BLaER1 (cell line): ENCODE data around the gene CTNND2.

Experiments
- H3K27ac ChIP-seq: shearing (Covaris generic); formaldehyde crosslinking; 2 replicates; pipeline ENCODE4 v1.8.1; 2022
- H3K27me3 ChIP-seq: shearing (Covaris generic); formaldehyde crosslinking; 2 replicates; pipeline ENCODE4 v1.8.1; 2022
- H3K36me3 ChIP-seq: shearing (Covaris generic); formaldehyde crosslinking; 2 replicates; pipeline ENCODE4 v1.8.1; 2022
- H3K4me1 ChIP-seq: shearing (Covaris generic); formaldehyde crosslinking; 2 replicates; pipeline ENCODE4 v1.8.1; 2022
- H3K4me2 ChIP-seq: shearing (Covaris generic); formaldehyde crosslinking; 2 replicates; pipeline ENCODE4 v1.8.1; 2022
- H3K4me3 ChIP-seq: shearing (Covaris generic); formaldehyde crosslinking; 2 replicates; pipeline ENCODE4 v1.8.1; 2022
- H3K9ac ChIP-seq: shearing (Covaris generic); formaldehyde crosslinking; 2 replicates; pipeline ENCODE4 v1.8.1; 2022
- H3K9me3 ChIP-seq: shearing (Covaris generic); formaldehyde crosslinking; 2 replicates; pipeline ENCODE4 v1.8.1; 2022
- H4K20me1 ChIP-seq: shearing (Covaris generic); formaldehyde crosslinking; 2 replicates; pipeline ENCODE4 v1.8.1; 2022
- Cebpa-rat ChIP-seq: shearing (Covaris generic); IDR thresholded peaks from 2 replicates; pipeline ENCODE4 v1.8.1; 2022

CTNND2 gene

DNA sequence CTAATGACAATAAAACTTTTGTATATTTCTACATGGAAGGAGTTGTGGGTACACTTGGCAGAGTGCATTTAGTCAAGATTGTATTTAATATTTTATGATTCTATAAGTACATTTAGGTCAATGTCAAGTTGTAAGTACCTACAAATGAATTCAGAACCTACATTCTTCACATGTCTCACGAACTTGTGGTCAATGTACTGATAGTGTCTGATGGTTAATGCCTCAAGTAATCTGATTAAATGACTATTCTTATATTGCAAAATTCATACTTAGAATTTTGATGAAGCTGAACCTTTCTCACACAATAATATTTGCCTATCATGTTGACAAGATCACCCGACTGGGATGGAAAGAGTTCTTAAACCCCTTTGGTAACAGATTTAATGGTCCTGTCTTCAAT lies 444.5 kb downstream of the CTNND2 start:
- no peaks in the 10 kb centered on the region for H4K20me1 ChIP-seq
- no peak overlapping the region for H3K4me2 ChIP-seq
- no peak for TF ChIP-seq Cebpa-rat
- H3K4me1 ChIP-seq, result no peaks in the 10 kb centered on the region
- no peak overlapping the region for H3K9ac ChIP-seq
- H3K36me3 ChIP-seq, result no peaks in the 10 kb centered on the region
- no peaks in the 10 kb centered on the region for H3K27me3 ChIP-seq
- no peak overlapping the region for H3K27ac ChIP-seq
- H3K9me3 ChIP-seq, result no peaks in the 10 kb centered on the region
- H3K4me3 ChIP-seq, result no peak overlapping the region

GRCh38 chr5:11455505-11455904 lies 448.7 kb downstream of the CTNND2 start:
- Histone ChIP-seq H3K36me3 (no peaks in the 10 kb centered on the region), H4K20me1 (no peaks in the 10 kb centered on the region), H3K9me3 (no peaks in the 10 kb centered on the region), H3K4me2 (no peak overlapping the region), H3K4me1 (no peaks in the 10 kb centered on the region), H3K27me3 (no peaks in the 10 kb centered on the region), H3K9ac (no peak overlapping the region), H3K27ac (no peak overlapping the region), H3K4me3 (no peak overlapping the region)
- TF ChIP-seq Cebpa-rat, result no peak

- Histone ChIP-seq H3K4me1 (no peaks in the 10 kb centered on the region), H4K20me1 (no peaks in the 10 kb centered on the region), H3K4me3 (no peak overlapping the region), H3K27ac (no peak overlapping the region), H3K27me3 (no peaks in the 10 kb centered on the region), H3K4me2 (no peak overlapping the region), H3K9me3 (no peaks in the 10 kb centered on the region), H3K36me3 (no peaks in the 10 kb centered on the region), H3K9ac (no peak overlapping the region)
- no peak for TF ChIP-seq Cebpa-rat
These were observed 451.4 kb downstream of the CTNND2 start for GRCh38 chr5:11452852-11453251.

DNA sequence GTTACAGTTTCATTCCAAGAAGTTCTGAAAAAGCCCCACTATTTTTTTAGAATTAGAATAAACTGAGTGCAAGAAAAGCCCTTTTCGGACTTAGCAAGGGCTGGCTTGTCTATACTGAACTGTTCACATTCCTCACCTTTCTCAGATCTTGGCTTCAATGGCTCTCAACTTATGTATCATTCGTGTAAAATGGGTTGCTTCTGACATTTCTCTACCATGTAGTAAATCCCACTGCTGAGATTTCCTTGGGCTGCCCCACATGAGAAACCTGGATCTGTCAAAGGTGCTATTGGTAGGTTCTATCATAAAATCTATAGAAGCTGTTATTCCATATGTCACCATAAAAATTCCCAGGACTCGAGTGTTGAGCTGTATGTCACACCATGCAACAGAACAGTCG lies 454.3 kb downstream of the CTNND2 start:
- H3K36me3 ChIP-seq, result no peaks in the 10 kb centered on the region
- no peaks in the 10 kb centered on the region for H3K4me1 ChIP-seq
- H4K20me1 ChIP-seq, result no peaks in the 10 kb centered on the region
- H3K4me2 ChIP-seq, result no peak overlapping the region
- TF ChIP-seq Cebpa-rat, result no peak
- no peaks in the 10 kb centered on the region for H3K27me3 ChIP-seq
- no peak overlapping the region for H3K27ac ChIP-seq
- no peaks in the 10 kb centered on the region for H3K9me3 ChIP-seq
- H3K9ac ChIP-seq, result no peak overlapping the region
- no peak overlapping the region for H3K4me3 ChIP-seq

GRCh38 chr5:11449217-11449616 lies 455.0 kb downstream of the CTNND2 start:
- Histone ChIP-seq H4K20me1 (no peaks in the 10 kb centered on the region), H3K27ac (no peak overlapping the region), H3K9me3 (no peaks in the 10 kb centered on the region), H3K4me2 (no peak overlapping the region), H3K4me1 (no peaks in the 10 kb centered on the region), H3K4me3 (no peak overlapping the region), H3K9ac (no peak overlapping the region), H3K27me3 (no peaks in the 10 kb centered on the region), H3K36me3 (no peaks in the 10 kb centered on the region)
- TF ChIP-seq Cebpa-rat, result no peak

- Histone ChIP-seq H3K4me1 (no peaks in the 10 kb centered on the region), H4K20me1 (no peaks in the 10 kb centered on the region), H3K4me3 (no peak overlapping the region), H3K36me3 (no peaks in the 10 kb centered on the region), H3K4me2 (no peak overlapping the region), H3K9me3 (no peaks in the 10 kb centered on the region), H3K27me3 (no peaks in the 10 kb centered on the region), H3K9ac (no peak overlapping the region), H3K27ac (no peak overlapping the region)
- TF ChIP-seq Cebpa-rat, result no peak
These were observed 460.4 kb downstream of the CTNND2 start for GRCh38 chr5:11443831-11444230.

DNA sequence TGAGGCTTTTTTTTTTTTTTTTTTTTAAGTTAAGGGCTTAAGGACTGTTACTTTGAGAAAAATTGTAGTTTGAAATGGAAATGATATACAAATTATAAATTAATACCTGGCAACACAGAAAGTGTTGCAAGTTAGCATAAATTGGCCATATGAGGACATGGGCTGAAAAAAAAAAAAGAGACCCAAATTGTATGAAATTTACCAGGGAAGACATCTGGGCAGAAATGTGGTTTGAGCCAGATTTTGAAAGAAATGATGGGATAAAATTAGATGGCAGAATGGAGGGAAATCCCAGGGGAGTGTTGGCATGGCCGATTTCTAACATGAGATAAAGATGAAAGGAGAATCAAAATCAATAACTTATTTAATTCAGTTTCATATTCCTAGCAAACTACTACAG lies 472.1 kb downstream of the CTNND2 start:
- H3K9ac ChIP-seq, result no peak overlapping the region
- H4K20me1 ChIP-seq, result no peaks in the 10 kb centered on the region
- no peak overlapping the region for H3K4me3 ChIP-seq
- H3K4me2 ChIP-seq, result no peak overlapping the region
- no peaks in the 10 kb centered on the region for H3K36me3 ChIP-seq
- no peak overlapping the region for H3K27ac ChIP-seq
- no peak for TF ChIP-seq Cebpa-rat
- no peaks in the 10 kb centered on the region for H3K9me3 ChIP-seq
- no peaks in the 10 kb centered on the region for H3K4me1 ChIP-seq
- H3K27me3 ChIP-seq, result no peaks in the 10 kb centered on the region

- no peaks in the 10 kb centered on the region for H3K36me3 ChIP-seq
- no peaks in the 10 kb centered on the region for H4K20me1 ChIP-seq
- no peaks in the 10 kb centered on the region for H3K9me3 ChIP-seq
- H3K9ac ChIP-seq, result no peak overlapping the region
- H3K4me3 ChIP-seq, result no peak overlapping the region
- H3K4me2 ChIP-seq, result no peak overlapping the region
- H3K27ac ChIP-seq, result no peak overlapping the region
- H3K4me1 ChIP-seq, result no peaks in the 10 kb centered on the region
- H3K27me3 ChIP-seq, result no peaks in the 10 kb centered on the region
- TF ChIP-seq Cebpa-rat, result no peak
These were observed 475.0 kb downstream of the CTNND2 start for GRCh38 chr5:11429254-11429653.

DNA sequence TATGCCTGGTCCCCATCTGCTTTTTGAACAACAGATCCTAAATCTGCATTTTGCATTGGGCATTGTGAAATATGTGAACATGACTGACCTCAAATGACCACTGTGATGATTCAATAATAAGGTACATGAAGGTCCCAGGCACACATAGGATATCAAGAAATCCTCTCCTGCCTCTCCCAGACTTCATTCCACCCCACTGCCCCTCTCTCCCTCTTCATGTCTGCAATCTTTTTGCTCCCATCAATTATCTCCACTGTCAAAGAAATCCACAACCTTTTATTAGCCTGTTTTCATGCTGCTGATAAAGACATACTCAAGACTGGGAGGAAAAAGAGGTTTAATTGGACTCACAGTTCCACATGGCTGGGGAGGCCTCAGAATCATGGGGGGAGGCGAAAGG lies 476.7 kb downstream of the CTNND2 start:
- TF ChIP-seq Cebpa-rat, result no peak
- no peaks in the 10 kb centered on the region for H4K20me1 ChIP-seq
- H3K27ac ChIP-seq, result no peak overlapping the region
- no peaks in the 10 kb centered on the region for H3K27me3 ChIP-seq
- no peaks in the 10 kb centered on the region for H3K9me3 ChIP-seq
- no peaks in the 10 kb centered on the region for H3K4me1 ChIP-seq
- H3K4me3 ChIP-seq, result no peak overlapping the region
- H3K4me2 ChIP-seq, result no peak overlapping the region
- H3K36me3 ChIP-seq, result no peaks in the 10 kb centered on the region
- H3K9ac ChIP-seq, result no peak overlapping the region

- Histone ChIP-seq H3K9ac (no peak overlapping the region), H3K27me3 (no peaks in the 10 kb centered on the region), H3K27ac (no peak overlapping the region), H3K36me3 (no peaks in the 10 kb centered on the region), H3K9me3 (no peaks in the 10 kb centered on the region), H3K4me3 (no peak overlapping the region), H3K4me1 (no peaks in the 10 kb centered on the region), H3K4me2 (no peak overlapping the region), H4K20me1 (no peaks in the 10 kb centered on the region)
- TF ChIP-seq Cebpa-rat, result no peak
These were observed 477.8 kb downstream of the CTNND2 start for GRCh38 chr5:11426442-11426841.

- H4K20me1 ChIP-seq, result no peaks in the 10 kb centered on the region
- H3K9me3 ChIP-seq, result peaks cover 9% of the 10 kb centered on the region; the same call in 1 of the 2 replicates
- no peak overlapping the region for H3K4me2 ChIP-seq
- no peaks in the 10 kb centered on the region for H3K27me3 ChIP-seq
- H3K4me3 ChIP-seq, result no peak overlapping the region
- no peak overlapping the region for H3K9ac ChIP-seq
- no peak overlapping the region for H3K27ac ChIP-seq
- no peaks in the 10 kb centered on the region for H3K36me3 ChIP-seq
- TF ChIP-seq Cebpa-rat, result no peak
- H3K4me1 ChIP-seq, result no peaks in the 10 kb centered on the region
These were observed 481.9 kb downstream of the CTNND2 start for GRCh38 chr5:11422342-11422741.
